T-helper 1 cell treated with Interleukin-12 subunit alpha and Interleukin-12 subunit beta and Interleukin-4 antibody, amounts not matched to agents 30 μg/mL and 1 μg/mL, for 36 hours (primary cell): Measurements from ENCODE around the gene DLK2.
"Not testable (repeated sequence)": the region's sequence is repeated elsewhere in the genome, so short reads cannot be mapped to it uniquely, and the experiment has no call there.

ENCODE experiments used
- H3K27ac Mint-ChIP-seq: one replicate; pipeline ENCODE4 v1.8.0; 2021; ENCODE audit warnings: mild to moderate bottlenecking, mixed read lengths
- H3K27me3 Mint-ChIP-seq: one replicate; pipeline ENCODE4 v1.8.0; 2021; ENCODE audit warnings: low read depth, mixed read lengths
- H3K36me3 Mint-ChIP-seq: one replicate; pipeline ENCODE4 v1.8.0; 2021; ENCODE audit warnings: low read depth, mixed read lengths
- H3K4me1 Mint-ChIP-seq: one replicate; pipeline ENCODE4 v1.8.0; 2021; ENCODE audit warnings: low read depth, mixed read lengths
- H3K4me3 Mint-ChIP-seq: one replicate; pipeline ENCODE4 v1.8.0; 2021; ENCODE audit warnings: mild to moderate bottlenecking, moderate library complexity, mixed read lengths
- H3K9me3 Mint-ChIP-seq: one replicate; pipeline ENCODE4 v1.8.0; 2021; ENCODE audit warnings: mixed read lengths

Gene DLK2

GRCh38 chr6:43455531-43456428 is at the start of gene DLK2:
Gene DLK2 (minus strand): TSS chr6:43455548. CDS start chr6:43454825, 723 bp downstream.
- Mint-ChIP-seq H3K4me1 (peaks cover 11% of the 10 kb centered on the region), H3K36me3 (peaks cover 2% of the 10 kb centered on the region), H3K9me3 (no peaks in the 10 kb centered on the region), H3K4me3 (peak within 1 kb of the TSS; percentile 85), H3K27ac (peak within 1 kb of the TSS; percentile 46), H3K27me3 (peaks cover 39% of the 10 kb centered on the region)

GRCh38 chr6:43503443-43503842 is 48.1 kb upstream of the DLK2 start:
- Mint-ChIP-seq H3K27ac (no peak overlapping the region), H3K4me1 (no peaks in the 10 kb centered on the region), H3K9me3 (no peaks in the 10 kb centered on the region), H3K4me3 (no peak overlapping the region), H3K36me3 (peaks cover 31% of the 10 kb centered on the region), H3K27me3 (peaks cover 10% of the 10 kb centered on the region)

- Mint-ChIP-seq H3K36me3 (peaks cover 31% of the 10 kb centered on the region), H3K27ac (no peak overlapping the region), H3K4me3 (no peak overlapping the region), H3K27me3 (peaks cover 2% of the 10 kb centered on the region), H3K9me3 (no peaks in the 10 kb centered on the region), H3K4me1 (no peaks in the 10 kb centered on the region)
Observed at GRCh38 chr6:43502666-43503065, 47.3 kb upstream of the DLK2 start.

GRCh38 chr6:43500921-43501320 is 45.6 kb upstream of the DLK2 start:
- Mint-ChIP-seq H3K36me3 (peaks cover 26% of the 10 kb centered on the region), H3K27ac (no peak overlapping the region), H3K9me3 (no peaks in the 10 kb centered on the region), H3K4me1 (no peaks in the 10 kb centered on the region), H3K4me3 (no peak overlapping the region), H3K27me3 (no peaks in the 10 kb centered on the region)

GRCh38 chr6:43499028-43499815 is 43.9 kb upstream of the DLK2 start:
- H3K4me3 Mint-ChIP-seq = no peak overlapping the region
- no peak overlapping the region for H3K27ac Mint-ChIP-seq
- peaks cover 24% of the 10 kb centered on the region for H3K36me3 Mint-ChIP-seq
- H3K4me1 Mint-ChIP-seq = peaks cover 8% of the 10 kb centered on the region
- H3K9me3 Mint-ChIP-seq = no peaks in the 10 kb centered on the region
- H3K27me3 Mint-ChIP-seq = no peaks in the 10 kb centered on the region

GRCh38 chr6:43498291-43498690 is 42.9 kb upstream of the DLK2 start:
- not testable (repeated sequence) for H3K9me3 Mint-ChIP-seq, H3K27me3 Mint-ChIP-seq, H3K4me3 Mint-ChIP-seq, H3K27ac Mint-ChIP-seq
- H3K36me3 Mint-ChIP-seq = peaks cover 21% of the 10 kb centered on the region
- H3K4me1 Mint-ChIP-seq = peaks cover 13% of the 10 kb centered on the region

GRCh38 chr6:43497689-43498088 is 42.3 kb upstream of the DLK2 start:
- no peak overlapping the region for H3K27ac Mint-ChIP-seq
- H3K36me3 Mint-ChIP-seq = peaks cover 21% of the 10 kb centered on the region
- H3K4me1 Mint-ChIP-seq = peaks cover 16% of the 10 kb centered on the region
- H3K27me3 Mint-ChIP-seq = no peaks in the 10 kb centered on the region
- H3K4me3 Mint-ChIP-seq = no peak overlapping the region
- no peaks in the 10 kb centered on the region for H3K9me3 Mint-ChIP-seq

GRCh38 chr6:43497129-43497396 is 41.7 kb upstream of the DLK2 start:
- no peak overlapping the region for H3K4me3 Mint-ChIP-seq
- H3K27ac Mint-ChIP-seq = no peak overlapping the region
- peaks cover 16% of the 10 kb centered on the region for H3K36me3 Mint-ChIP-seq
- H3K9me3 Mint-ChIP-seq = no peaks in the 10 kb centered on the region
- peaks cover 16% of the 10 kb centered on the region for H3K4me1 Mint-ChIP-seq
- no peaks in the 10 kb centered on the region for H3K27me3 Mint-ChIP-seq

- Mint-ChIP-seq H3K9me3 (no peaks in the 10 kb centered on the region), H3K4me1 (peaks cover 16% of the 10 kb centered on the region), H3K36me3 (peaks cover 13% of the 10 kb centered on the region), H3K4me3 (no peak overlapping the region), H3K27ac (no peak overlapping the region), H3K27me3 (no peaks in the 10 kb centered on the region)
Observed at GRCh38 chr6:43496370-43497128, 41.2 kb upstream of the DLK2 start.

GRCh38 chr6:43495409-43495941 is 40.1 kb upstream of the DLK2 start:
- H3K9me3 Mint-ChIP-seq = no peaks in the 10 kb centered on the region

GRCh38 chr6:43494766-43495165 is 39.4 kb upstream of the DLK2 start:
- Mint-ChIP-seq H3K36me3 (peaks cover 11% of the 10 kb centered on the region), H3K27me3 (no peaks in the 10 kb centered on the region), H3K9me3 (no peaks in the 10 kb centered on the region), H3K4me1 (peaks cover 20% of the 10 kb centered on the region), H3K4me3 (no peak overlapping the region), H3K27ac (no peak overlapping the region)

More at GRCh38 chr6:43495409-43495941, 40.1 kb upstream of the DLK2 start:
- Mint-ChIP-seq H3K27ac (peak overlapping the region; percentile 80), H3K4me3 (no peak overlapping the region), H3K4me1 (peaks cover 16% of the 10 kb centered on the region), H3K27me3 (no peaks in the 10 kb centered on the region), H3K36me3 (peaks cover 8% of the 10 kb centered on the region)

GRCh38 chr6:43494321-43494720 is 39.0 kb upstream of the DLK2 start:
- peaks cover 20% of the 10 kb centered on the region for H3K4me1 Mint-ChIP-seq
- peak overlapping the region; percentile 41 for H3K27ac Mint-ChIP-seq
- peaks cover 7% of the 10 kb centered on the region for H3K36me3 Mint-ChIP-seq
- no peaks in the 10 kb centered on the region for H3K27me3 Mint-ChIP-seq
- no peaks in the 10 kb centered on the region for H3K9me3 Mint-ChIP-seq
- H3K4me3 Mint-ChIP-seq = no peak overlapping the region

GRCh38 chr6:43493833-43494232 is 38.5 kb upstream of the DLK2 start:
- Mint-ChIP-seq H3K36me3 (peaks cover 5% of the 10 kb centered on the region), H3K27ac (peak overlapping the region; percentile 41), H3K4me1 (peaks cover 22% of the 10 kb centered on the region), H3K9me3 (no peaks in the 10 kb centered on the region), H3K27me3 (no peaks in the 10 kb centered on the region), H3K4me3 (no peak overlapping the region)

GRCh38 chr6:43493230-43493629 is 37.9 kb upstream of the DLK2 start:
- Mint-ChIP-seq H3K9me3 (no peaks in the 10 kb centered on the region), H3K4me1 (peaks cover 22% of the 10 kb centered on the region), H3K27me3 (no peaks in the 10 kb centered on the region), H3K36me3 (peaks cover 5% of the 10 kb centered on the region), H3K4me3 (no peak overlapping the region), H3K27ac (no peak overlapping the region)
